IMR-90 (cell line): ENCODE results near the gene CD177. TPM values are rescaled to one million over a fixed set of nuclear protein-coding genes. Genes with fewer than 3 reads are reported as not detected.

ENCODE experiments used
- ATAC-seq: fragments of 200-7000 bp; cut with Tn5 transposase; 2 replicates; pipeline ENCODE4 v1.9.1; 2020; ENCODE audit warnings: low read depth, mild to moderate bottlenecking, moderate library complexity
- BruUV-seq: library from RNA; stranded (reverse); fragments of 400-500 nt; replicated peaks from 2 replicates; lab custom pipeline; 2021; lab: Mats Ljungman, UMichigan
- CTCF ChIA-PET: fragments of 300-600 bp; formaldehyde crosslinking; extraction: SDS; loops from one replicate; lab custom pipeline; 2021; ENCODE audit warnings: antibody characterized with exemption; lab: Yijun Ruan, JAX
- POLR2A ChIA-PET: fragments of 300-600 bp; sonication (Branson Sonifier 250); formaldehyde crosslinking; loops from one replicate; lab custom pipeline; 2022; ENCODE audit warnings: antibody characterized with exemption; ENCODE audit not compliant: unreplicated experiment; lab: Charles Lee
- DNase-seq: peaks from one replicate; pipeline ENCODE4 v3.0.0; 2013
- H2AFZ ChIP-seq: replicated peaks from 2 replicates; pipeline ENCODE3; 2013; ENCODE audit warnings: low read length, mild to moderate bottlenecking; ENCODE audit not compliant: poor library complexity
- H2AK5ac ChIP-seq: 2 replicates; pipeline ENCODE4 v1.6.1; 2013; ENCODE audit warnings: low read depth, low read length, inconsistent platforms
- H2AK9ac ChIP-seq: replicated peaks from 2 replicates; pipeline ENCODE3; 2013; ENCODE audit warnings: mild to moderate bottlenecking, low read depth, low read length, moderate library complexity; ENCODE audit not compliant: poor library complexity
- H2BK120ac ChIP-seq: 2 replicates; pipeline ENCODE4 v1.6.1; 2013; ENCODE audit warnings: low read depth, low read length, inconsistent platforms
- H2BK15ac ChIP-seq: 3 replicates; pipeline ENCODE4 v1.6.1; 2013; ENCODE audit warnings: low read depth, low read length, inconsistent platforms
- H2BK20ac ChIP-seq: 2 replicates; pipeline ENCODE4 v1.6.1; 2013; ENCODE audit warnings: low read depth, mild to moderate bottlenecking, inconsistent platforms, low read length, moderate library complexity
- H2BK5ac ChIP-seq: 2 replicates; pipeline ENCODE4 v1.6.1; 2013; ENCODE audit warnings: mild to moderate bottlenecking, low read depth, low read length, inconsistent platforms; ENCODE audit not compliant: poor library complexity, severe bottlenecking
- H3K14ac ChIP-seq: replicated peaks from 2 replicates; pipeline ENCODE4 v1.6.1; 2013; ENCODE audit warnings: low read depth, low read length, inconsistent platforms
- H3K18ac ChIP-seq: 2 replicates; pipeline ENCODE4 v1.6.1; 2013; ENCODE audit warnings: low read depth, low read length, control low read depth
- H3K23ac ChIP-seq: 2 replicates; pipeline ENCODE4 v1.6.1; 2013; ENCODE audit warnings: low read depth, low read length, inconsistent platforms
- H3K27ac ChIP-seq: 2 replicates; pipeline ENCODE4 v1.5.1; 2013; ENCODE audit warnings: mild to moderate bottlenecking, control low read depth, low read length; ENCODE audit not compliant: insufficient read depth
- H3K27me3 ChIP-seq: 2 replicates; pipeline ENCODE4 v1.6.1; 2013; ENCODE audit warnings: low read length; ENCODE audit not compliant: control insufficient read depth, insufficient read depth
- H3K36me3 ChIP-seq: 2 replicates; pipeline ENCODE4 v1.6.1; 2013; ENCODE audit warnings: low read length, mixed read lengths; ENCODE audit not compliant: control insufficient read depth, insufficient read depth
- H3K4ac ChIP-seq: 2 replicates; pipeline ENCODE4 v1.6.1; 2013; ENCODE audit warnings: low read depth, low read length, inconsistent platforms
- H3K4me1 ChIP-seq: 2 replicates; pipeline ENCODE4 v1.6.1; 2013; ENCODE audit warnings: low read length, mixed read lengths; ENCODE audit not compliant: control insufficient read depth, insufficient read depth
- H3K4me2 ChIP-seq: 2 replicates; pipeline ENCODE4 v1.6.1; 2013; ENCODE audit warnings: low read depth, mild to moderate bottlenecking, control low read depth, low read length, moderate library complexity
- H3K4me3 ChIP-seq: 2 replicates; pipeline ENCODE4 v1.5.1; 2013; ENCODE audit warnings: low read depth, mild to moderate bottlenecking, control low read depth, low read length, moderate library complexity; ENCODE audit not compliant: insufficient read depth
- H3K56ac ChIP-seq: 2 replicates; pipeline ENCODE4 v1.6.1; 2013; ENCODE audit warnings: low read length, inconsistent platforms; ENCODE audit not compliant: insufficient read depth; ENCODE audit errors: extremely low read depth
- H3K79me1 ChIP-seq, 2 experiments: 2 replicates each; pipeline ENCODE4 v1.6.1; 2013; ENCODE audit warnings: low read length in 2 of 2, inconsistent platforms in 1 of 2, low read depth in 1 of 2
- H3K9ac ChIP-seq: 2 replicates; pipeline ENCODE4 v1.6.1; 2013; ENCODE audit warnings: low read depth, low read length, control low read depth
- H3K9me1 ChIP-seq: 2 replicates; pipeline ENCODE4 v1.6.1; 2013; ENCODE audit warnings: low read length, inconsistent platforms; ENCODE audit not compliant: insufficient read depth
- H3K9me3 ChIP-seq: 2 replicates; pipeline ENCODE4 v1.6.1; 2013; ENCODE audit warnings: low read length; ENCODE audit not compliant: control insufficient read depth, insufficient read depth
- H4K20me1 ChIP-seq: 2 replicates; pipeline ENCODE4 v1.6.1; 2013; ENCODE audit warnings: low read length, inconsistent platforms; ENCODE audit not compliant: insufficient read depth
- H4K5ac ChIP-seq: 2 replicates; pipeline ENCODE4 v1.6.1; 2013; ENCODE audit warnings: mild to moderate bottlenecking, low read depth, low read length, control low read depth
- H4K8ac ChIP-seq, 2 experiments: 2 replicates each; pipeline ENCODE4 v1.6.1; 2013; ENCODE audit warnings: low read depth in 2 of 2, low read length in 2 of 2, control low read depth in 1 of 2, inconsistent platforms in 1 of 2
- H4K91ac ChIP-seq: 2 replicates; pipeline ENCODE4 v1.6.1; 2013; ENCODE audit warnings: low read depth, low read length, inconsistent platforms; ENCODE audit not compliant: insufficient read depth
- CHD1 ChIP-seq: IDR thresholded peaks from 2 replicates; pipeline ENCODE4 v1.6.1; 2012; ENCODE audit warnings: low read depth, low read length, improper control_type of control experiment
- CTCF ChIP-seq: conservative IDR thresholded peaks from 2 replicates; pipeline ENCODE4 v1.5.1; 2012; ENCODE audit warnings: mild to moderate bottlenecking, low read depth, low read length, improper control_type of control experiment
- FOS ChIP-seq: fragments of 150-350 bp; IDR thresholded peaks from 2 replicates; pipeline ENCODE4 v1.6.1; 2016; ENCODE audit warnings: low read depth, low read length
- MXI1 ChIP-seq: IDR thresholded peaks from 2 replicates; pipeline ENCODE4 v1.6.1; 2012; ENCODE audit warnings: low read depth, mild to moderate bottlenecking, low read length, moderate library complexity, borderline replicate concordance
- NFE2L2 ChIP-seq: fragments of 150-350 bp; IDR thresholded peaks from 2 replicates; pipeline ENCODE4 v1.6.1; 2016; ENCODE audit warnings: low read depth, mild to moderate bottlenecking, low read length
- POLR2A ChIP-seq: IDR thresholded peaks from 2 replicates; pipeline ENCODE4 v1.6.1; 2012; ENCODE audit warnings: mild to moderate bottlenecking, low read depth, low read length
- RAD21 ChIP-seq: IDR thresholded peaks from 2 replicates; pipeline ENCODE4 v1.6.1; 2012; ENCODE audit warnings: low read length, improper control_type of control experiment
- RCOR1 ChIP-seq: IDR thresholded peaks from 2 replicates; pipeline ENCODE4 v1.6.1; 2012; ENCODE audit warnings: mild to moderate bottlenecking, low read length, improper control_type of control experiment; ENCODE audit not compliant: insufficient replicate concordance
- WGBS, 2 experiments: methylation state at CpG; one replicate each; pipeline versions ENCODE4 v1.1.5 to v1.1.7; 2013; ENCODE audit warnings: missing lambda C conversion rate in 2 of 2; ENCODE audit not compliant: insufficient read length in 1 of 2; ENCODE audit errors: extremely low coverage in 2 of 2; 5-methylcytosine and 5-hydroxymethylcytosine counted together
- dilution Hi-C: fragments of 300-500 bp; cut with HindIII; formaldehyde crosslinking; loops from one replicate; pipeline ENCODE4 v1.14.3; 2018; ENCODE audit warnings: low sequenced_read_pairs; ENCODE audit not compliant: unreplicated experiment
- in situ Hi-C: fragments of 300-500 bp; cut with MboI; formaldehyde crosslinking; loops from 3 replicates; pipeline ENCODE4 v1.14.3; 2019; ENCODE audit warnings: low sequenced_read_pairs, inconsistent platforms, mixed read lengths
- intact Hi-C: fragments of 100-400 bp; cut with micrococcal nuclease; formaldehyde crosslinking; loops from 2 replicates; pipeline ENCODE4 v1.10.0; 2022
- polyA plus RNA-seq, 3 experiments: library from polyadenylated mRNA; depleted of rRNA; stranded (reverse); fragments of >200 nt; gene quantifications; 2 replicates each; pipeline ENCODE4 v1.2.3, GENCODE V29; 2012; ENCODE audit warnings: low replicate concordance in 1 of 3
- total RNA-seq: library from RNA; depleted of rRNA; stranded (reverse); fragments of >200 nt; gene quantifications from 2 replicates; pipeline ENCODE4 v1.2.3, GENCODE V29; 2012
- TF ChIP-seq, protein P1 (sequence below): fragments of 150-350 bp; IDR thresholded peaks from 2 replicates; pipeline ENCODE4 v1.6.1; 2017; ENCODE audit warnings: mild to moderate bottlenecking, antibody characterized with exemption, low read length, low read depth

The CD177 gene
- total and polyA plus RNA-seq, 2 of the 4 experiments (the other 2 are of a cell fraction): 0.14 TPM; not detected in 1

GRCh38 chr19:43412441-43412840, 59.0 kb downstream of the CD177 start:
- Histone ChIP-seq H2AFZ (no peak overlapping the region), H3K79me1 (no peaks in the 10 kb centered on the region), H3K27me3 (peaks cover 24% of the 10 kb centered on the region), H4K20me1 (no peaks in the 10 kb centered on the region), H2AK9ac (no peak overlapping the region), H3K23ac (no peak overlapping the region), H3K9ac (no peak overlapping the region), H3K4me1 (no peaks in the 10 kb centered on the region), H4K8ac (no peak overlapping the region), H2AK5ac (no peak overlapping the region), H4K91ac (no peak overlapping the region), H3K56ac (no peak overlapping the region), H2BK5ac (no peak overlapping the region), H3K18ac (no peak overlapping the region), H3K4me3 (no peak overlapping the region), H3K36me3 (no peaks in the 10 kb centered on the region), H3K9me3 (peaks cover 7% of the 10 kb centered on the region), H3K27ac (no peak overlapping the region), H2BK120ac (no peak overlapping the region), H3K4ac (no peak overlapping the region), H3K4me2 (no peak overlapping the region), H3K14ac (no peak overlapping the region), H2BK15ac (no peak overlapping the region), H2BK20ac (no peak overlapping the region), H3K9me1 (no peaks in the 10 kb centered on the region), H4K5ac (no peak overlapping the region)
- intact Hi-C loops (no loop called here), in situ Hi-C loops (no loop called here), dilution Hi-C loops (no loop called here)
- ATAC-seq (no peak), DNase-seq (no peak)
- no TSS peak for BruUV-seq
- 56% methylated on average over 4 of the region's 6 CpGs; no CpG with 5 or more reads in 1 of the 2 experiments for WGBS, 2 experiments
- TF ChIP-seq, protein P1, sequence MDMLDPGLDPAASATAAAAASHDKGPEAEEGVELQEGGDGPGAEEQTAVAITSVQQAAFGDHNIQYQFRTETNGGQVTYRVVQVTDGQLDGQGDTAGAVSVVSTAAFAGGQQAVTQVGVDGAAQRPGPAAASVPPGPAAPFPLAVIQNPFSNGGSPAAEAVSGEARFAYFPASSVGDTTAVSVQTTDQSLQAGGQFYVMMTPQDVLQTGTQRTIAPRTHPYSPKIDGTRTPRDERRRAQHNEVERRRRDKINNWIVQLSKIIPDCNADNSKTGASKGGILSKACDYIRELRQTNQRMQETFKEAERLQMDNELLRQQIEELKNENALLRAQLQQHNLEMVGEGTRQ: no peak
- TF ChIP-seq CTCF (no peak), RAD21 (no peak), CHD1 (no peak), POLR2A (no peak), MXI1 (no peak), FOS (no peak), NFE2L2 (no peak), RCOR1 (no peak)
- ChIA-PET POLR2A (no interaction called here), CTCF (no interaction called here)
